Endothelial cell of umbilical vein (primary cell): ENCODE results near the gene RND3. TPM values are rescaled to one million over a fixed set of nuclear protein-coding genes. Genes with fewer than 3 reads are reported as not detected.

Source experiments
- BruUV-seq: library from RNA; stranded (reverse); fragments of 400-500 nt; replicated peaks from 2 replicates; lab custom pipeline; 2021; lab: Mats Ljungman, UMichigan
- CTCF ChIA-PET: fragments of 300-600, 350-600 bp; sonication (Branson Sonifier 250); formaldehyde crosslinking; loops from one replicate; lab custom pipeline; 2021; ENCODE audit warnings: antibody characterized with exemption, inconsistent platforms; lab: Charles Lee
- POLR2A ChIA-PET: fragments of 300-600, 350-600 bp; sonication (Branson Sonifier 250); formaldehyde crosslinking; loops from one replicate; lab custom pipeline; 2021; ENCODE audit warnings: antibody characterized with exemption, inconsistent platforms; lab: Charles Lee
- DNase-seq: peaks from one replicate; pipeline ENCODE4 v3.0.0-alpha.2; 2011; ENCODE audit warnings: low read depth, low spot score
- FAIRE-seq: peaks from 2 replicates; lab custom pipeline; 2011; peaks lifted over from hg19 to GRCh38; lab: Jason Lieb, UNC
- H2AFZ ChIP-seq: 2 replicates; pipeline ENCODE4 v1.6.0; 2012; ENCODE audit warnings: low read depth, low read length, control low read depth, inconsistent platforms
- H3K27ac ChIP-seq: 2 replicates; pipeline ENCODE4 v1.5.1; 2011; ENCODE audit warnings: low read depth, mild to moderate bottlenecking, control low read depth, low read length, moderate library complexity; ENCODE audit not compliant: insufficient read depth
- H3K27me3 ChIP-seq, 2 experiments: 2 replicates each; pipeline versions ENCODE4 v1.6.0 to v1.6.1; 2011; ENCODE audit warnings: low read length in 2 of 2, mixed read lengths in 1 of 2; ENCODE audit not compliant: control insufficient read depth in 2 of 2, insufficient read depth in 2 of 2
- H3K36me3 ChIP-seq, 2 experiments: 2 replicates in 1 of 2; 3 replicates in 1 of 2; pipeline ENCODE4 v1.5.1; 2011; ENCODE audit warnings: low read length in 2 of 2, mild to moderate bottlenecking in 1 of 2, moderate library complexity in 1 of 2; ENCODE audit not compliant: control insufficient read depth in 2 of 2, insufficient read depth in 2 of 2; ENCODE audit errors: extremely low read depth in 1 of 2
- H3K4me1 ChIP-seq: 3 replicates; pipeline ENCODE4 v1.5.1; 2011; ENCODE audit warnings: mild to moderate bottlenecking, low read length; ENCODE audit not compliant: control insufficient read depth, insufficient read depth; ENCODE audit errors: extremely low read depth
- H3K4me2 ChIP-seq: 2 replicates; pipeline ENCODE4 v1.6.1; 2011; ENCODE audit warnings: low read length, control low read depth, mixed read lengths; ENCODE audit not compliant: insufficient read depth
- H3K4me3 ChIP-seq, 3 experiments: fragments of 200-600 bp in 1 of 3; sonication (generic), shearing (Covaris generic) in 1 of 3; replicated peaks in 1 of 3; 2 replicates each; pipeline ENCODE4 v1.5.1; 2011 to 2016; ENCODE audit warnings: control low read depth in 3 of 3, low read length in 3 of 3, mild to moderate bottlenecking in 2 of 3, inconsistent platforms in 1 of 3, low read depth in 1 of 3, moderate library complexity in 1 of 3; ENCODE audit not compliant: insufficient read depth in 1 of 3
- H3K79me2 ChIP-seq: 2 replicates; pipeline ENCODE4 v1.6.0; 2012; ENCODE audit warnings: low read length, inconsistent platforms; ENCODE audit not compliant: control insufficient read depth, insufficient read depth
- H3K9ac ChIP-seq: replicated peaks from 2 replicates; pipeline ENCODE3; 2011; ENCODE audit warnings: low read length, control low read depth; ENCODE audit not compliant: insufficient read depth; ENCODE audit errors: extremely low read depth
- H3K9me1 ChIP-seq: replicated peaks from 3 replicates; pipeline ENCODE4 v1.6.0; 2011; ENCODE audit warnings: mild to moderate bottlenecking, low read length; ENCODE audit not compliant: control insufficient read depth, insufficient read depth; ENCODE audit errors: extremely low read depth
- H3K9me3 ChIP-seq: replicated peaks from 2 replicates; pipeline ENCODE4 v1.5.1; 2012; ENCODE audit warnings: low read length, inconsistent platforms; ENCODE audit not compliant: control insufficient read depth, insufficient read depth
- H4K20me1 ChIP-seq: replicated peaks from 2 replicates; pipeline ENCODE3; 2011; ENCODE audit warnings: mild to moderate bottlenecking, low read length; ENCODE audit not compliant: control insufficient read depth, insufficient read depth; ENCODE audit errors: extremely low read depth
- EZH2 ChIP-seq: IDR thresholded peaks from 2 replicates; pipeline ENCODE4 v1.6.1; 2012; ENCODE audit warnings: borderline replicate concordance, low read depth, mild to moderate bottlenecking, moderate library complexity, low read length, inconsistent platforms; ENCODE audit not compliant: severe bottlenecking
- JUN ChIP-seq: IDR thresholded peaks from 2 replicates; pipeline ENCODE4 v1.6.1; 2011; ENCODE audit warnings: borderline replicate concordance, low read depth; ENCODE audit not compliant: insufficient read length, insufficient read depth
- MYC ChIP-seq: IDR thresholded peaks from one replicate; pipeline ENCODE4 v1.6.1; 2011; ENCODE audit warnings: mild to moderate bottlenecking, low read depth, low read length
- POLR2A ChIP-seq: IDR thresholded peaks from 2 replicates; pipeline ENCODE4 v1.6.1; 2012; ENCODE audit warnings: low read depth, mild to moderate bottlenecking, control low read depth, low read length
- dilution Hi-C: fragments of 300-500 bp; cut with MboI; formaldehyde crosslinking; loops from one replicate; pipeline ENCODE4 v1.15.0; 2019; ENCODE audit warnings: low sequenced_read_pairs; ENCODE audit not compliant: extremely low pct_ligation_motif_present
- intact Hi-C: fragments of 100-400 bp; cut with micrococcal nuclease; formaldehyde crosslinking; loops from one replicate; pipeline ENCODE4 v1.10.0; 2022
- polyA plus RNA-seq, 4 experiments: library from polyadenylated mRNA; depleted of rRNA in 3 of 4; stranded (reverse) in 3 of 4; unstranded in 1 of 4; fragments of >200 nt; gene quantifications; 2 replicates each; pipeline versions ENCODE4 v1.2.1 to v1.2.3, GENCODE V29; 2011 to 2012; ENCODE audit warnings: missing spikeins in 1 of 4
- total RNA-seq: library from RNA; stranded (reverse); gene quantifications from 2 replicates; pipeline ENCODE4 v1.2.3, GENCODE V29; 2021
- TF ChIP-seq, protein P1 (sequence below), 2 donors: IDR thresholded peaks; 1 replicate in 1 of 2; 2 replicates in 1 of 2; pipeline ENCODE4 v1.5.1; 2011; ENCODE audit warnings: low read length in 2 of 2, mild to moderate bottlenecking in 2 of 2, moderate library complexity in 2 of 2, control low read depth in 1 of 2, inconsistent platforms in 1 of 2, low read depth in 1 of 2; ENCODE audit not compliant: insufficient read depth in 1 of 2; ENCODE audit errors: extremely low read depth in 1 of 2

Gene RND3
- total and polyA plus RNA-seq, 2 donors (not counting 3 experiments of a cell fraction or from before 2014, with no cell fraction given) = 53.3 to 158 TPM

DNA sequence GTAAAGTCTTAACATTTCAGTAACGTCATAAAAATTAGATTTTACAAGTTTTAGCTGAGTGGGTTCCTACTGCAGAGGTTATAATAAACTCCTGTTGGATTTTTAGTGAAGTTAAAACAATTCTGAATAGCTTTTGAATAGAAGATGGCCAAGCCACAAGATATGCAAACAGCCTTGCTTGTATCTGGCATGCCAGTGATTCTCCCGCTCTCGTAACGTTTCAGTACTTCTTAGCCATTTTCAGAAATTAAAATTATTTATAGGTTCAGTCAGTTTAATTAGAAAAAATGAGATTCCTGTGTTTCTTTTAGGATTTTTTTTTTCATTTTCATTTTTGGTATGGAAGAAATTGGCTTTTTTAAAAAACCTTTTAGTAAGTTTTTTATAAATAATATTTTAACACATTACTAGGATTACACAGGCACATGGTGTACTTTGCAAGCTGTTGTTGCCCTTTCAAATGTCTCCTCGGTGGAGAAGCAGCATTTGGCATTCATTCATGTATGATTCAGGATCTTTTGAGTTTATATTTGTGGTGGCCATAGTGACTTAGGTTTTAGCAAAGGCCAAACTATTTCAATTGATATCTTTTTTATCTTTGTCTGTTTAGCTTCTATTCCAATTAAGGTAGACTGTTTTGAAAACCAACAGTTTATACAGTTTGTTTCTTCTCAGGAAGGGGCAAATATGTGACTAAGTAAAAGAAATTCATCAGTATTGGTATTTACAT lies 30.6 kb upstream of the RND3 start:
- no peak for FAIRE-seq
- intact Hi-C loops = no loop called here

More for the DNA sequence above, 30.6 kb upstream of the RND3 start:
- Histone ChIP-seq H3K9me3 (no peaks in the 10 kb centered on the region), H3K9me1 (no peaks in the 10 kb centered on the region), H3K4me3 (no peak overlapping the region), H3K4me2 (no peak overlapping the region), H3K36me3 (no peaks in the 10 kb centered on the region), H3K9ac (no peak overlapping the region), H3K4me1 (no peaks in the 10 kb centered on the region), H3K27me3 (no peaks in the 10 kb centered on the region), H3K27ac (no peak overlapping the region), H2AFZ (no peak overlapping the region), H3K79me2 (no peaks in the 10 kb centered on the region), H4K20me1 (no peaks in the 10 kb centered on the region)
- no peak for TF ChIP-seq MYC
- TF ChIP-seq EZH2 = no peak
- no peak for TF ChIP-seq POLR2A
- TF ChIP-seq, protein P1, sequence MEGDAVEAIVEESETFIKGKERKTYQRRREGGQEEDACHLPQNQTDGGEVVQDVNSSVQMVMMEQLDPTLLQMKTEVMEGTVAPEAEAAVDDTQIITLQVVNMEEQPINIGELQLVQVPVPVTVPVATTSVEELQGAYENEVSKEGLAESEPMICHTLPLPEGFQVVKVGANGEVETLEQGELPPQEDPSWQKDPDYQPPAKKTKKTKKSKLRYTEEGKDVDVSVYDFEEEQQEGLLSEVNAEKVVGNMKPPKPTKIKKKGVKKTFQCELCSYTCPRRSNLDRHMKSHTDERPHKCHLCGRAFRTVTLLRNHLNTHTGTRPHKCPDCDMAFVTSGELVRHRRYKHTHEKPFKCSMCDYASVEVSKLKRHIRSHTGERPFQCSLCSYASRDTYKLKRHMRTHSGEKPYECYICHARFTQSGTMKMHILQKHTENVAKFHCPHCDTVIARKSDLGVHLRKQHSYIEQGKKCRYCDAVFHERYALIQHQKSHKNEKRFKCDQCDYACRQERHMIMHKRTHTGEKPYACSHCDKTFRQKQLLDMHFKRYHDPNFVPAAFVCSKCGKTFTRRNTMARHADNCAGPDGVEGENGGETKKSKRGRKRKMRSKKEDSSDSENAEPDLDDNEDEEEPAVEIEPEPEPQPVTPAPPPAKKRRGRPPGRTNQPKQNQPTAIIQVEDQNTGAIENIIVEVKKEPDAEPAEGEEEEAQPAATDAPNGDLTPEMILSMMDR (IDR thresholded peaks at IDR 0.05; ENCODE audit: extremely low read depth in 1 of 2, insufficient read depth in 1 of 2, low read depth in 1 of 2, low read length in 2 of 2) = no peak
- no peak for TF ChIP-seq JUN
- ChIA-PET CTCF (interaction anchor here (0.7 kb wide), 1 partner anchor 66 kb away, joined by 4 read pairs; no protein-coding TSS in a partner anchor), POLR2A (no interaction called here)
- no TSS peak for BruUV-seq
- no peak for DNase-seq
- dilution Hi-C loops = no loop called here
